Stimulated activated naive CD8-positive, alpha-beta T cell treated with anti-CD3 and anti-CD28 coated beads, Interleukin-15, Interleukin-2, amounts not matched to agents 100 U/mL and 50 U/mL, for 24 hours (primary cell): ENCODE results near the gene FAM219B.
A peak's percentile ranks its signal among the peaks of the same experiment; 100 is the strongest.

Experiments
- ATAC-seq: fragments of 150-1000 bp; cut with Tn5 transposase; one replicate; pipeline ENCODE4 v1.10.0; 2021
- DNase-seq: peaks from one replicate; pipeline ENCODE4 v3.0.0; 2021

Gene FAM219B

GRCh38 chr15:74873036-74873755, 33.5 kb downstream of the FAM219B start, which contains the start of gene SCAMP2:
SCAMP2 (minus strand) TSS chr15:74873365; CDS start chr15:74873255, 110 bp downstream.
- ATAC-seq, result peak; percentile 93
- DNase-seq, result peak; percentile 92

DNA sequence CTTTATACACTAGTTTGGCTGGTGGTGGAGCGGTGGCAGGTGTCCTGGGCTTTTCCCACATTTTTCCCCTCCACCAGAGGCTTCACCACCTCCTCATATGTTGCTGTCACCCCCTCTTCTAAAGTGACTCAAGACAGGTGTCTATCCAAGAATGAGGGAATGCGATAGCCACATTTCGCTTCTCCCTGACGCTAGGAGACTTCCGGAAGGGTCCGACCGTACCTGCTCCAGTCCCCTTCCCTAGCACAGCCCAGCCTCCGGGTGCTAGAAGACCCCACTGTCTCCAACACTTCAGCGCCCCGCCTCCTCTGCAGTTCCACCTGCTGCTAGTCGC, 34.0 kb downstream of the FAM219B start:
- no peak for DNase-seq
- ATAC-seq, result no peak

- no peak for ATAC-seq
These were observed 36.0 kb downstream of the FAM219B start for GRCh38 chr15:74870436-74871215.

DNA sequence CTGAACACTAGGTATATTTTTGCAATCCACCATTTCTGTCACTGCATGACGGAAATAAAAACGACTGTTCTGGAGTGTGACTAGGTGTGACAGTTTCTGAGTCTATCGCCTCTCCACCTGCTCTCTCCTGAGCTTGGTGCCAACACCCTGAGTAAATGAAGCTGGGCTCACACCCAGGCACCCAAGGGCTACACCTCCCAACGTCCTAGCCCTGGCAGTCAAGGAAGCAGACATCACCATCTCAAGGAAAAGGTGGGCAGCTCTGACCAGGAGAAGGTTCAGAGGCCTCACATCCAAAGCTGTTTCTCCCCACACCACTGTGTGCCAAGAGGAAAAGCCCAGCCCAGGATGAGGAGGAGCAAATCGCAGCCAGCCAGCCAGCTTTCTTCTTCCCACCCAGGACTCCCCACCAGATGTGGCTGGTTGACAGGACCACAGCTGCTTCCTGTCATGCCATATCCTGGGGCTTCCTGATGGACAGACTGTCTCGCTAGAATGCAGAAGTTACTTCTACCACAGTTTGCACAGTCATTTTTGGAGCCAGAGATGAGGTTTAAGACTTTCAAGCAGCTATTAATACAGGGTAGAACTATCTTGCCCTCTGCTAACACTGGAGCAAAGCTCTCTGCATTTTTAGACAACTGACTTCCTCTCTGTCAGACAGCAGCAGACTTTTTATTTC, 36.8 kb downstream of the FAM219B start:
- peak; percentile 40 for DNase-seq
- ATAC-seq, result peak; percentile 12

More at GRCh38 chr15:74870436-74871215, 36.0 kb downstream of the FAM219B start:
- DNase-seq, result no peak

- no peak for DNase-seq
- no peak for ATAC-seq
These were observed 37.3 kb downstream of the FAM219B start for GRCh38 chr15:74869372-74869725.

GRCh38 chr15:74868059-74868458, 38.6 kb downstream of the FAM219B start:
- no peak for DNase-seq
- ATAC-seq, result no peak

GRCh38 chr15:74867466-74868038, 39.1 kb downstream of the FAM219B start:
- ATAC-seq (no peak), DNase-seq (no peak)

- DNase-seq (no peak), ATAC-seq (no peak)
These were observed 40.6 kb downstream of the FAM219B start for GRCh38 chr15:74866090-74866489.

- ATAC-seq, result no peak
- DNase-seq, result no peak
These were observed 41.3 kb downstream of the FAM219B start for GRCh38 chr15:74865316-74865715.

GRCh38 chr15:74864296-74864695, 42.4 kb downstream of the FAM219B start:
- DNase-seq (no peak), ATAC-seq (no peak)

- DNase-seq (no peak), ATAC-seq (peak; percentile 52)
These were observed 43.2 kb downstream of the FAM219B start for GRCh38 chr15:74863239-74864056.

GRCh38 chr15:74858369-74858740, 48.3 kb downstream of the FAM219B start:
- DNase-seq (no peak), ATAC-seq (peak; percentile 24)

GRCh38 chr15:74857671-74858368, 48.8 kb downstream of the FAM219B start:
- DNase-seq, result no peak

GRCh38 chr15:74857082-74857655, 49.5 kb downstream of the FAM219B start:
- no peak for DNase-seq
- ATAC-seq, result no peak

More at GRCh38 chr15:74857671-74858368, 48.8 kb downstream of the FAM219B start:
- ATAC-seq, result peak; percentile 86

DNA sequence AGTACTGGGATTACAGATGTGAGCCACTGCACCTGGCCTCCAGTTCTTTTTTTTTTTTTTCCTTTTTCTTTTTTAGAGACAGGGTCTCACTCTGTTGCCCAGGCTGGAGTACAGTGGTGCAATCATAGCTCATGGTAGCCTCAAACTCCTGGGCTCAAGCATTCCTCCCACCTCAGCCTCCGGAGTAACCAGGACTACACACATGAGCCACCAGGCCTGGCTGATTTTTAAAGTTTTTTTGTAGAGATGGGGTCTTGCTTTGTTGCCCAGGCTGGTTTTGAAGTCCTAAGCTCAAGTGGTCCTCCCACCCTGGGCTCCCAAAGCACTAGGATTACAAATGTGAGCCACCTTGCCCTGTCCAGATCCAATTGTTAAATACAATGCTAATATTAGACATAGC, 50.1 kb downstream of the FAM219B start:
- ATAC-seq (no peak), DNase-seq (no peak)

GRCh38 chr15:74855857-74856256, 50.8 kb downstream of the FAM219B start:
- ATAC-seq (no peak), DNase-seq (no peak)

- DNase-seq, result no peak
- ATAC-seq, result no peak
These were observed 52.1 kb downstream of the FAM219B start for GRCh38 chr15:74854453-74855022.

GRCh38 chr15:74851960-74852359, 54.7 kb downstream of the FAM219B start:
- ATAC-seq (peak; percentile 33), DNase-seq (no peak)

GRCh38 chr15:74850393-74850792, 56.3 kb downstream of the FAM219B start:
- ATAC-seq, result no peak
- DNase-seq, result no peak
